Activated T-helper 1 cell treated with anti-CD3 and anti-CD28 coated beads, Interleukin-2, amount 50 U/mL, for 16 hours (primary cell): ENCODE results near the gene ITPR1.

Experiments used
- DNase-seq, 2 donors: peaks; one replicate each; pipeline ENCODE4 v3.0.0-alpha.2; 2020; ENCODE audit warnings: low read depth in 1 of 2, low spot score in 1 of 2

The ITPR1 gene

GRCh38 chr3:4529876-4530588 is 36.9 kb downstream of the ITPR1 start:
- DNase-seq, result no peak

- DNase-seq, result no peak
Measured at GRCh38 chr3:4531478-4532025, 38.4 kb downstream of the ITPR1 start.

- no peak for DNase-seq
Measured at GRCh38 chr3:4532535-4533112, 39.5 kb downstream of the ITPR1 start.

GRCh38 chr3:4533489-4534443 is 40.6 kb downstream of the ITPR1 start:
- DNase-seq, result no peak

GRCh38 chr3:4534906-4535305 is 41.8 kb downstream of the ITPR1 start:
- no peak for DNase-seq

GRCh38 chr3:4536260-4536659 is 43.1 kb downstream of the ITPR1 start:
- no peak for DNase-seq

GRCh38 chr3:4540267-4540666 is 47.1 kb downstream of the ITPR1 start:
- DNase-seq, result no peak

- DNase-seq, result no peak
Measured at GRCh38 chr3:4543110-4543509, 50.0 kb downstream of the ITPR1 start.

- DNase-seq, result no peak
Measured at GRCh38 chr3:4546346-4547178, 53.4 kb downstream of the ITPR1 start.

GRCh38 chr3:4547799-4548198 is 54.7 kb downstream of the ITPR1 start:
- no peak for DNase-seq

GRCh38 chr3:4548356-4548755 is 55.2 kb downstream of the ITPR1 start:
- DNase-seq, result no peak

- no peak for DNase-seq
Measured at GRCh38 chr3:4548780-4549179, 55.6 kb downstream of the ITPR1 start.

GRCh38 chr3:4549896-4550295 is 56.7 kb downstream of the ITPR1 start:
- no peak for DNase-seq

GRCh38 chr3:4551051-4551711 is 58.0 kb downstream of the ITPR1 start:
- no peak for DNase-seq

GRCh38 chr3:4551794-4552442 is 58.8 kb downstream of the ITPR1 start:
- DNase-seq, result no peak

- no peak for DNase-seq
Measured at GRCh38 chr3:4552811-4553210, 59.7 kb downstream of the ITPR1 start.

GRCh38 chr3:4561661-4562060 is 68.5 kb downstream of the ITPR1 start:
- no peak for DNase-seq

- no peak for DNase-seq
Measured at GRCh38 chr3:4562595-4562994, 69.4 kb downstream of the ITPR1 start.

GRCh38 chr3:4564270-4564669 is 71.1 kb downstream of the ITPR1 start:
- DNase-seq, result no peak
